IPS DF 19.7 (cell line): ENCODE measurements around the gene EMSY.

ENCODE experiments used
- DNase-seq: peaks from one replicate; pipeline ENCODE4 v3.0.0-alpha.2; 2013; ENCODE audit warnings: low read depth, low spot score

The EMSY gene

GRCh38 chr11:76455331-76455730 lies 10.5 kb downstream of the EMSY start:
- peak; percentile 94 for DNase-seq

- DNase-seq, result no peak
Measured at GRCh38 chr11:76455931-76456330, 11.1 kb downstream of the EMSY start.

DNA sequence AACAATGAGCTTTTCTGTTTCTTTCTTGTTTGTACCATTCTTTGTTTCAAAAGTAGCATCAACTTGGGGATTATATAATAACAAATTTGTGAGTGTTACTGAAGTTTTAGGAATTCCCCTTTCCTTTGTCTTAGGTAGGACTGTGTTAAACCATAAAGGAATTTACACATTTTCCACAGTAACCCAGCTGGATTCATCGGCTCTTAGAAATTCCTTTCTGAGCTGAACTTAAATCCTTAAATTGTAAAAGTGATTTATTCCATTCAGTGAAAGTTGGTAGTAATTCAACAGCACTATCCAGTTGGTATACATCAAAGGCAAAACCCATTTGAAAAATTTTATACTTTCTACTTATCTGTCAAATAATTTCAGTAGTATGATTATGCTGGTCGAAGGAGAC lies 11.8 kb downstream of the EMSY start:
- no peak for DNase-seq

DNA sequence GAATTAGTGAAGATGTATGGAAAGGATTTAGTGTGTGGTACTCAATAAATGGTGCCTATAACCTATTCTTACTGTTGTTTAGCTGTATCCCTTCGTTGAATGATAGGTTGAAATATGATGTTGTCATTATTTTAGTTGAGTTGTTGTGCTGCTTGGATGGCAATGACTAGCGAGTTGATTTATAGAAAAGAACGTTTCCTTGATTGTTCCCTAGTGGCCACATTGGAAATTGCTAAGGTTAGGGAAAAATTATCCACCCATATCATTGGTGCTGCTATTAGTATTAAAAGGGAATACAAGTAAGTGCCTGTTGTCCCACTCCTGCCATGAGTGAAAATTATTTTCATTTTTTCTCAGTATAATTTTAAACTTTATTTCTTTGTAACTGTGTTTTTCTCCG lies 14.5 kb downstream of the EMSY start:
- no peak for DNase-seq

GRCh38 chr11:76459846-76460245 lies 15.0 kb downstream of the EMSY start:
- DNase-seq, result no peak

DNA sequence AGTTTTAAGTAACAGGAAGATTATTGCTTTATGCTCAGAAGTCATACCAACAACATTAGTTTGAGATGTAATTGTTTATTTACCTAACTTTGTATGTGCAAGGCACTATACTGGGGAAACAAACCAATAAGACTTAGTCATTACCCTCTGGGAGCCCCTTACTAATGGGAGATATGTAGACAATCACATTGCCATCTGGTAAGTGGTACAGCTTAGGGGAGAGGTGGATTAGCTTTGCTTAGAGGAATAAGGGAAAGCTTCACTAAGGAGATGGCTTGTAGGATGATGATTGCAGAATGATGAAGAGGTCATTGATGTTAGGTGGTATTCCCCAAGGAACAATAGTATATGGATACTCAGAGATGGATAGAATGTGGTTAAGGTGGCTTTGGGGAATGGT lies 17.5 kb downstream of the EMSY start:
- DNase-seq, result no peak

DNA sequence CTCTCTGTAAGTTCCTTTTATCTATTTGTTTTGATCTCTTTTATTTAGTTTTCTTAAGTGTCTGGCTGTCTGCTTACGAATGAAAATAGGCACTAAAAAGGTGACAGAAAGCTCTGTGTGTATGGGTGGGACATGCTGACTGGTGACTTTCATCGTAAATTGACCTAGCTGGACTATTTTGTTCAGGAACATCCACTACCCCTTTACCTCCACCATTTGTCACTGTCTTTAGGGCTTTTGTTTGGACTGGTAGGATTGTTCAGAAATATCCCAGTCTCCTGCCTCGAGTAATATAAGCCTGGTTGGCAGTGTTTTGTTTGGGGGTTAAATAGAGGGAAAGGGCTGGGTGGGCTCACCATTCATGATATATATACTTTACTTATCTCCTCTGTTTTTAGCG lies 20.9 kb downstream of the EMSY start:
- no peak for DNase-seq

GRCh38 chr11:76466666-76467065 lies 21.8 kb downstream of the EMSY start:
- DNase-seq, result no peak

GRCh38 chr11:76469141-76469540 lies 24.3 kb downstream of the EMSY start:
- DNase-seq, result no peak

DNA sequence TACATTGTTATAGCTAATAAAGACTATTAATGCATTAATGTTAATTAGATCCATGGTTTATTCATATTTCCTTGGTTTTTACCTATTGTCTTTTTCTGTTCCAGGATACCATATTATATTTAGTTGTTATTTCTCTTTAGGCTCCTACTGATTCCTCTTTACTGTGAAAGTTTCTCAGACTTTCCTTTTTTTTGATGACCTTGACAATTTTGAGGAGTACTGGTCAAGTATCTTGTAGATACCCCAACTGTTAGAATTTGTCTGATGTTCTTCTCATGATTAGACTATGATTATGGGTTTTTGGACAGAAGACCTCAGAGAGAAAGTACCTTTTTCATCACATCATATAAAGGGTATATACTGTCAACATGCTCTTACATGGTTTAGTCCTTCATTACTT lies 26.6 kb downstream of the EMSY start:
- DNase-seq, result no peak

DNA sequence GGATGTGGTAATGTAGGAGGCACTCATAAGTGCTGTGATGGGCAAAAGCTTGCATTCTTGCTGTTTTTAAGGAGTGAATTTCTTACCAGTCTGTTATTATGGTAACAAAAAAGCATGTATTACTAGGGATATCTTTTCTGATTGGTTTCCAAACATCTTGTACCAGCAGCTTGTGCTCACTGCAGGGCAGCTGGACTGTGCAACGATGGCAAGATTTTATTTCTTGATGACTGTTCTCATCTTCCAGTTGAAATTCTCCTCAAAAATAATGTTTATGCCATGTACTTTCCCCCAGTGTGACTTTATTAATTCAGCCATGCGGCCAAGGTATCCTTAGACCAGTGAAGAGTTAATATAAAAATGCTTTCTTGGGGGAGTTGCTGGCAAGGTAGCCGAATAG lies 35.4 kb downstream of the EMSY start:
- DNase-seq, result no peak

DNA sequence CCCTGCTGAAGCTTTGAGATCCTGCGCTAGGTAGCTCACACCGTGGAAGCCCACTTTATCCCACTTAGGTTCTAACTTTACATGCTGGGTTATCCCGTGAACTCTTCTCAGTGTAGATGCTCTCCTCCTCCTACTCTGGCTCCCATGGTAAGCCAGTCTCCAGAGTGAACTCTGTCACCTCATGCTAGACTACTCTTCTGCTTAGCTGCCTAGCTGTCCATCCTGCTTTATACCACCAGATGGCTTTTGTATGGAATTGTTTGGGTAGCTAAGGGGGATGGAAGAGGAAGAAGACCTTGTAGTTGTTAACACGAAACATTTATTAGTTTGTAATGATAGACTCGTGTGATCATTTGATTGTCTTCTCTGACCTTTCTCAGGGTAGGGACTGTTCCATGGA lies 46.8 kb downstream of the EMSY start:
- DNase-seq, result no peak

DNA sequence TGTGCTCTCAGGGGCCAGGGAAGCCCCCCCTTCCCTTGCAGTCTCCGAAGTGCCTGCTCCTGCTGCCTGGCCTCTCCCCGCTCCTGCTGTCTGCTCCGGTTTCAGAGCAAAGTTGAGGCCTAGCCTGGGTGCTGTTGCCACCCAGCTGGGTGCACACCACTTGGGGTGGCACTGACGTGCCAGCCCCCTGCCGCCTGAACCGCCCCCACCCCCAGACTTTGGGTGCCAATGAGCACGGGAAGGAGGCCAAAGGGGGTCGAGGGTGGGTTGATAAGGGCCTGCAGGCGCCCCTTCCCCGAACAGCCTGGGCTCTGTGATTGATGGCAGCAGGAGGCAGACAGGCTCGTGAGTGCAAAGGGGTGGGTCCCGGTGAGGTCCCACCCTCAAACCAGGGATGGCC lies 48.2 kb downstream of the EMSY start:
- DNase-seq, result no peak

GRCh38 chr11:76493626-76494539 lies 49.1 kb downstream of the EMSY start:
- DNase-seq, result no peak

GRCh38 chr11:76495019-76495418 lies 50.2 kb downstream of the EMSY start:
- no peak for DNase-seq

- no peak for DNase-seq
Measured at GRCh38 chr11:76496174-76496573, 51.4 kb downstream of the EMSY start.

DNA sequence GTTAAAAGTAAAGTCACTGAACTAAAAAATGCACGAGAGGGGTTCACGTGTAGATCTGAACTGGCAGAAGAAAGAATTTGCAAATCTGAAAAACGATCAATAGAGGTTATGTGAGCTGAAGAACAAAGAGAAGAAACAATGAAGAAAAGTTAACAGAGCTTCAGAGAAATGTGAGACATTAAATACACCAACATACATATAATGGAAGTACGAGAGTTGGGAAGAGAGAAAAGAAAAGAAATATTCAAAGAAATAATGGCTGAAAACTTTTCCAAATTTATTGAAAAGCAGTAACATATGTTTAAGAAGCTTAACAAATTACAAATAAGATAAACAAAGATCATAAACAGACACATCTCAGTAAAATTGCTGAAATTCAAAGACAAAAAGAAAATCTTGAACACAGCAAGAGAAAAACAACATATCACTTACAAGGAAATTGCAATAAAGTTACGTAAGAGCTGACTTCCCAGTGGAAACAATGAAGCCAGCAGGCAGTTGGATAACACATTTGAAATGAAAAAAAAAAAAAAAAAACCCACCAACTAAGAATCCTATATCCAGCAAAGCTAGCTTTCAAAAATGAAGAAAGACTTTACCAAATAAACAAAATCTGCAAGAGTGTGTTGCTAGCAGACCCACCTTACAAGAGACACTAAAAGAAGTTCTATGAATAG lies 56.8 kb downstream of the EMSY start:
- no peak for DNase-seq

GRCh38 chr11:76506833-76507232 lies 62.0 kb downstream of the EMSY start:
- no peak for DNase-seq

DNA sequence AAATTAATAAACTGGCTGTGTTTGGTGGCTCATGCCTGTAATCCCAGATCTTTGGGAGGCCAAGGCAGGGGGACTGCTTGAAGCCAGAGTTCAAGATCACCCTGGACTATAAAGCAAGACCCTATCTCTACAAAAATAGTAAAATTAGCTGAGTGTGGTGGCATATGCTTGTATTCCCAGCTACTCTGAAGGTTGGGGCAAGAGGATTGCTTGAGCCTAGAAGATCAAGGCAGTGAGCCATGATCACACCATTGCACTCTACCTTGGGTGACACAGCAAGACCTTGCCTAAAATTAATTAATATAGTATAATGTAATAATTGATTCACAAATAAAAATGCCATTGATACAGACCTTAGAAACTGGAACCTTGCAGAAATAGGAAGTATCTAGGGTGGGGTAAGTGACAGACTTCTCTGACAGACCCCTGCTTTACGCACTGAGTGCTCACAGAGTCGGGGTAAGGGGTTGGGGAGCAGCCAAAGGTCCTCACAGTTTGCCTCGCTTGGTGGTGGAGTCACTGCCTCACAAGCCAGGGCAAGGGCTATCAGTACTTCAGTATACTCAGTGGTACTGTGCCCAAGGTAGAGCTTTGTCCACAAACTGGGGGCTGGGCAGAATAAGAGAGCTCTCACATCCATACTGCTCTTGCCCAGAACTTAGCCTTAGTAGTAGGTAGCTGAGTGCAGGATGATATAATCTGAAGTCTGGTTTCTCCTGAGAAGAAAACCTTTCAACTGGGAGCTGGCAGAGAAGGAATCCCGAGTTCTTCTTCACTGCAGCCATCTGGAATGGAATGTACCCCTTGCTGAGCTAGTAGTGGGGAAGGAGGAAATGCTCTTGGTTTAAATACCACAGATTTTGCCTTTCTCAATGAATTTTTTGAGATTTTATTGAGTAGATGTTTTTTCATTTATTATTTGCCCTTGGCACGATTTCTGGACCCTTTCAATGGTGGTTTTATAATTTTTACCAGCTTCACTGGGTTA lies 65.5 kb downstream of the EMSY start:
- peak; percentile 59 for DNase-seq

GRCh38 chr11:76512851-76513653 lies 68.2 kb downstream of the EMSY start:
- DNase-seq, result no peak

DNA sequence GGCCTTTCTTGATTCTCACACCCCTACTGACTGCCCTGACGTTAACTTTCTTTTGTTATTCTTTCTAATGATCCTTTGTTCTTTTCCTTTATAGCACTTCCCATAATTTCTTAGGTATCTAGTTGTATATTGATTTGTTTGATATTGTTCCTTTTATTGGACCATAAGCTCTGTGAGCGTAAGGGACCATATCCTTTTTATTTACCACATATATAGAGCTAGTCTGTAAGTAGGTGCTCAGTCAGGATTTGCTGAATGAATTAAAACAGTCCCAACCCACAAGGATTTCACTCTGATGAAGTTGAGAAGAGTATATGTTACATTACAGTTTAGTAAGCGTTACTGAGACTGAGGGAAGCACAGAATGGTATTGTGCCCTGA lies 68.8 kb downstream of the EMSY start:
- DNase-seq, result no peak
